K562 (cell line): ENCODE measurements around the gene GKAP1. TPM values are rescaled to one million over a fixed set of nuclear protein-coding genes. Genes with fewer than 3 reads are reported as not detected.

Experiments
- ATAC-seq: fragments of 200-7000 bp; cut with Tn5 transposase; 3 replicates; pipeline ENCODE4 v1.9.1; 2020; ENCODE audit warnings: moderate library complexity
- BruUV-seq: library from RNA; stranded (reverse); fragments of 400-500 nt; replicated peaks from 2 replicates; lab custom pipeline; 2021; lab: Mats Ljungman, UMichigan
- CTCF ChIA-PET: fragments of 300-600 bp; formaldehyde crosslinking; extraction: SDS; loops from one replicate; lab custom pipeline; 2021; ENCODE audit warnings: low intra/inter-chr PET ratio; lab: Yijun Ruan, JAX
- POLR2A ChIA-PET: fragments of 300-600, 350-650 bp; sonication (Branson Sonifier 250); formaldehyde crosslinking; extraction: SDS; loops from one replicate; lab custom pipeline; 2021; ENCODE audit warnings: antibody characterized with exemption, inconsistent platforms; lab: Yijun Ruan, JAX
- DNase-seq, 4 experiments: peaks; one replicate each; pipeline versions ENCODE4 v3.0.0 to v3.0.0-alpha.2; 2011 to 2018; ENCODE audit warnings: low spot score in 3 of 4, mixed read lengths in 3 of 4; ENCODE audit errors: extremely low read depth in 1 of 4
- FAIRE-seq: peaks from 2 replicates; lab custom pipeline; 2011; peaks lifted over from hg19 to GRCh38; lab: Jason Lieb, UNC
- H2AFZ ChIP-seq: 2 replicates; pipeline ENCODE4 v1.6.0; 2011; ENCODE audit warnings: low read depth, low read length, control low read depth, inconsistent platforms
- H3K27ac ChIP-seq: fragments of 200-600 bp; 3 replicates; pipeline ENCODE4 v1.8.0; 2011; ENCODE audit warnings: low read depth, mild to moderate bottlenecking, control low read depth, inconsistent platforms, low read length, moderate library complexity, mixed read lengths; ENCODE audit errors: extremely low read depth
- H3K27me3 ChIP-seq, 2 experiments: fragments of 300-600 bp in 1 of 2; 2 replicates in 1 of 2; 3 replicates in 1 of 2; pipeline versions ENCODE4 v1.6.0 to v1.8.0; 2011; ENCODE audit warnings: inconsistent platforms in 2 of 2, low read length in 2 of 2, mild to moderate bottlenecking in 1 of 2, mixed read lengths in 1 of 2, moderate library complexity in 1 of 2; ENCODE audit not compliant: control insufficient read depth in 2 of 2, insufficient read depth in 2 of 2
- H3K36me3 ChIP-seq: fragments of 300-600 bp; 3 replicates; pipeline ENCODE4 v1.8.0; 2011; ENCODE audit warnings: mild to moderate bottlenecking, low read length, inconsistent platforms; ENCODE audit not compliant: control insufficient read depth, insufficient read depth
- H3K4me1 ChIP-seq, 2 experiments: fragments of 200-600 bp in 1 of 2; replicated peaks in 1 of 2; 2 replicates in 1 of 2; 3 replicates in 1 of 2; pipeline versions ENCODE4 v1.5.1 to v1.8.0; 2011; ENCODE audit warnings: inconsistent platforms in 2 of 2, low read length in 2 of 2, mild to moderate bottlenecking in 1 of 2, mixed read lengths in 1 of 2, moderate library complexity in 1 of 2; ENCODE audit not compliant: control insufficient read depth in 2 of 2, insufficient read depth in 2 of 2
- H3K4me2 ChIP-seq: 2 replicates; pipeline ENCODE4 v1.6.1; 2011; ENCODE audit warnings: low read length, control low read depth, inconsistent platforms, mixed read lengths; ENCODE audit not compliant: insufficient read depth
- H3K4me3 ChIP-seq: fragments of 200-600 bp; sonication (generic), shearing (Covaris generic); 2 replicates; pipeline ENCODE4 v1.5.1; 2016; ENCODE audit warnings: control low read depth, inconsistent platforms
- H3K79me2 ChIP-seq: fragments of 200-600 bp; 3 replicates; pipeline ENCODE4 v1.8.0; 2011; ENCODE audit warnings: low read length, inconsistent platforms; ENCODE audit not compliant: control insufficient read depth, insufficient read depth
- H3K9ac ChIP-seq, 2 experiments: 2 replicates each; pipeline versions ENCODE4 v1.6.0 to v1.6.1; 2011; ENCODE audit warnings: low read depth in 2 of 2, low read length in 2 of 2, control low read depth in 1 of 2, inconsistent platforms in 1 of 2, mild to moderate bottlenecking in 1 of 2, mixed read lengths in 1 of 2; ENCODE audit not compliant: insufficient read depth in 1 of 2
- H3K9me1 ChIP-seq: one replicate; pipeline ENCODE4 v1.6.0; 2011; ENCODE audit warnings: inconsistent platforms, mild to moderate bottlenecking, low read length, moderate library complexity; ENCODE audit not compliant: control insufficient read depth, insufficient read depth
- H3K9me3 ChIP-seq: replicated peaks from 2 replicates; pipeline ENCODE4 v1.5.1; 2011; ENCODE audit warnings: low read depth, low read length, inconsistent platforms; ENCODE audit not compliant: control insufficient read depth, insufficient read depth
- H4K20me1 ChIP-seq: replicated peaks from 2 replicates; pipeline ENCODE4 v1.6.1; 2011; ENCODE audit warnings: low read length, inconsistent platforms, mixed read lengths; ENCODE audit not compliant: control insufficient read depth, insufficient read depth
- CBFA2T3 ChIP-seq: fragments of 450-650 bp; IDR thresholded peaks from 2 replicates; pipeline ENCODE4 v1.6.1; 2017
- CUX1 ChIP-seq: fragments of 200-800 bp; sonication (Bioruptor generic); IDR thresholded peaks from 2 replicates; pipeline ENCODE4 v1.6.1; 2016; ENCODE audit warnings: missing genetic modification characterization, missing compliant biosample characterization
- FOXJ2 ChIP-seq: fragments of 200-800 bp; sonication (Bioruptor generic); IDR thresholded peaks from 2 replicates; pipeline ENCODE4 v1.6.1; 2016; ENCODE audit warnings: missing genetic modification characterization, missing compliant biosample characterization
- HSF4 ChIP-seq: fragments of 250-450 bp; sonication (Bioruptor Pico); IDR thresholded peaks from 2 replicates; pipeline ENCODE4 v2.1.2; 2022; ENCODE audit warnings: mild to moderate bottlenecking, moderate library complexity, borderline replicate concordance
- MEIS2 ChIP-seq: fragments of 450-650 bp; IDR thresholded peaks from 2 replicates; pipeline ENCODE4 v1.6.1; 2014; ENCODE audit warnings: mild to moderate bottlenecking; ENCODE audit not compliant: partially characterized antibody
- NFE2 ChIP-seq: IDR thresholded peaks from 2 replicates; pipeline ENCODE4 v1.6.1; 2014; ENCODE audit warnings: antibody characterized with exemption, low read depth
- SAP30 ChIP-seq: fragments of 200-600 bp; sonication (generic); IDR thresholded peaks from 2 replicates; pipeline ENCODE4 v1.6.1; 2012; ENCODE audit warnings: borderline replicate concordance, low read depth, mild to moderate bottlenecking, moderate library complexity, low read length, control low read depth, inconsistent platforms; ENCODE audit not compliant: insufficient read depth, poor library complexity, severe bottlenecking
- TAF1 ChIP-seq: IDR thresholded peaks from 2 replicates; pipeline ENCODE4 v1.6.1; 2011; ENCODE audit warnings: mild to moderate bottlenecking, low read length, moderate library complexity; ENCODE audit not compliant: insufficient read depth, control insufficient read depth, severe bottlenecking; ENCODE audit errors: extremely low read depth
- TAF9B ChIP-seq: fragments of 450-650 bp; IDR thresholded peaks from 2 replicates; pipeline ENCODE4 v1.6.1; 2018; ENCODE audit warnings: mild to moderate bottlenecking; ENCODE audit not compliant: partially characterized antibody
- VEZF1 ChIP-seq: fragments of 200-800 bp; sonication (Bioruptor generic); IDR thresholded peaks from 2 replicates; pipeline ENCODE4 v1.6.1; 2017; ENCODE audit warnings: missing genetic modification characterization, missing compliant biosample characterization
- ZBTB17 ChIP-seq: fragments of 450-650 bp; formaldehyde crosslinking; IDR thresholded peaks from 2 replicates; pipeline ENCODE4 v1.4.0; 2020; ENCODE audit warnings: mild to moderate bottlenecking
- ZNF274 ChIP-seq: IDR thresholded peaks from 2 replicates; pipeline ENCODE4 v1.6.1; 2011; ENCODE audit warnings: low read depth, mild to moderate bottlenecking, low read length, moderate library complexity, borderline replicate concordance
- ZNF589 ChIP-seq: fragments of 200-800 bp; sonication (Bioruptor generic); IDR thresholded peaks from 2 replicates; pipeline ENCODE4 v1.6.1; 2016; ENCODE audit warnings: low read depth, missing genetic modification characterization, missing compliant biosample characterization
- ZNF717 ChIP-seq: fragments of 250-450 bp; sonication (Bioruptor Pico); IDR thresholded peaks from 2 replicates; pipeline ENCODE4 v1.5.0; 2021
- WGBS: fragments of 100-300 bp; shearing (Covaris generic); methylation state at CpG from one replicate; pipeline ENCODE4 v1.1.6; 2016; ENCODE audit warnings: low coverage, mixed read lengths; ENCODE audit not compliant: insufficient coverage; ENCODE audit errors: missing lambda C conversion rate; 5-methylcytosine and 5-hydroxymethylcytosine counted together
- in situ Hi-C: fragments of 300-500 bp; cut with MboI; formaldehyde crosslinking; loops from 4 replicates; pipeline ENCODE4 v1.15.0; 2018; ENCODE audit warnings: inconsistent platforms, mixed read lengths
- intact Hi-C: fragments of 100-400 bp; cut with micrococcal nuclease; formaldehyde crosslinking; loops from 2 replicates; pipeline ENCODE4 v1.14.2; 2022
- polyA plus RNA-seq, 8 experiments: library from polyadenylated mRNA; depleted of rRNA in 4 of 8; stranded (reverse) in 5 of 8; unstranded in 3 of 8; fragments of >200 nt; fragmentation: Nextera tagmentation in 2 of 8; fragmentation: Illumina TruSeq in 1 of 8; extraction: Ambion mirVana in 2 of 8; extraction: Trizol in 1 of 8; gene quantifications; 2 replicates each; pipeline versions ENCODE4 v1.2.1 to v1.2.3, GENCODE V29; 2011 to 2014; ENCODE audit warnings: inconsistent platforms in 1 of 8, missing spikeins in 1 of 8
- total RNA-seq, 7 experiments: library from RNA; depleted of rRNA in 6 of 7; stranded (reverse); fragments of >200 nt in 6 of 7; fragmentation: Illumina TruSeq in 2 of 7; extraction: Trizol in 2 of 7; gene quantifications; 2 replicates each; pipeline versions ENCODE4 v1.2.1 to v1.2.3, GENCODE V29; 2011 to 2021; ENCODE audit warnings: low replicate concordance in 1 of 7

GKAP1 gene
- total and polyA plus RNA-seq, 9 of the 15 experiments (the other 6 are each of a cell fraction or from before 2014, with no cell fraction given): 1.0 to 3.8 (median 2.7) TPM

- POLR2A ChIA-PET: interaction anchor here (0.5 to 1.3 kb wide), 4 partner anchors 10 to 307 kb away, joined by 3 to 5 read pairs (median 4); no protein-coding TSS in a partner anchor
- no peaks in the 10 kb centered on the region for H3K9me1 ChIP-seq
- peaks cover 65% of the 10 kb centered on the region for H3K79me2 ChIP-seq
- WGBS: 2% methylated on average over 6 of the region's 42 CpGs
- H3K4me3 ChIP-seq: peak overlapping the region; percentile 93
- ATAC-seq: peak; percentile 58
- peak overlapping the region; percentile 88 for H2AFZ ChIP-seq
- H3K4me1 ChIP-seq: peaks cover 4 to 10% of the 10 kb centered on the region in 2 experiments; a peak in 4 of 5 replicates
- FAIRE-seq: no peak
- no peaks in the 10 kb centered on the region for H3K27me3 ChIP-seq
- H4K20me1 ChIP-seq: peaks cover 7% of the 10 kb centered on the region; the same call in 1 of the 2 replicates
- CTCF ChIA-PET: interaction anchor here (0.6 kb wide), 1 partner anchor 93 kb away, joined by 3 read pairs; no protein-coding TSS in a partner anchor
- H3K9me3 ChIP-seq: no peaks in the 10 kb centered on the region
- H3K9ac ChIP-seq: peak overlapping the region; percentile 97 to 98
- in situ Hi-C loops (no loop called here), intact Hi-C loops (loop anchor here (5.0 to 10.0 kb wide), 3 partner anchors 85 to 278 kb away; partner anchors contain the start of genes GKAP1, HNRNPK, IDNK and RMI1)
- H3K4me2 ChIP-seq: peak overlapping the region; percentile 78
- H3K36me3 ChIP-seq: peaks cover 4% of the 10 kb centered on the region; the same call in 1 of the 3 replicates
- peak; percentile 31 to 72 (median 39) for DNase-seq
- H3K27ac ChIP-seq: peak overlapping the region; percentile 99
- BruUV-seq: no TSS peak
- TF ChIP-seq MEIS2: no peak
- TF ChIP-seq TAF1: peak; percentile 21
- no peak for TF ChIP-seq CUX1 (CRISPR knock-in tag)
- TF ChIP-seq HSF4: no peak
- TF ChIP-seq NFE2: peak; percentile 13; the same call in 1 of the 2 replicates
- no peak for TF ChIP-seq FOXJ2 (tag)
- TF ChIP-seq VEZF1 (CRISPR knock-in tag): peak; percentile 42
- TF ChIP-seq ZNF274: no peak
- no peak for TF ChIP-seq ZNF589 (CRISPR knock-in tag)
- TF ChIP-seq SAP30: peak; percentile 4
- TF ChIP-seq CBFA2T3: no peak
- TF ChIP-seq ZBTB17 (CRISPR knock-in tag): no peak
- TF ChIP-seq TAF9B: no peak
- no peak for TF ChIP-seq ZNF717 (CRISPR knock-in tag)
Measured at GRCh38 chr9:83706676-83707517, 110.7 kb downstream of the GKAP1 start.
